Measurements from ENCODE around the gene LRIG2. TPM values are rescaled to one million over a fixed set of nuclear protein-coding genes. Genes with fewer than 3 reads are reported as not detected.

Gene LRIG2
- total and polyA plus RNA-seq, 9 of the 15 experiments (the other 6 are each of a cell fraction or from before 2014, with no cell fraction given) = 1.8 to 28.1 (median 11.5) TPM

DNA sequence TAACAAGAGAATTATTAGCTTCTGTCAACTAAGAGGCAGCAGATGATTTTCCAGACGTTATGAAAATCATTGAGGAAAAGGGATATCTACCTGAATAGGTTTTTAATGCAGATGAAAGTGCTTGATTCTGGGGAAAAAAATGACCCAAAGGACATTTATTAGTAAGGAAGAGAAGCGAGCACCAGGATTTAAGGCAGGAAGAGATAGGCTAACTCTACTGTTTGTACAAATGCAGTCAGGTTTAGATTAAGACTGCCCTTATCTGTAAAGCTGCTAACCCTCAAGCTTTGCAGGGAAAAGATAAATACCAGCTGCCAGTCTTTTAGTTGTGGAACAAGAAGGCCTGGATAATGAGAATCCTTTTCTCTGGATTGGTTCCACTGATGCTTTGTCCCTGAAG is 33.0 kb upstream of the LRIG2 start (continued):
- TF ChIP-seq, protein P1, sequence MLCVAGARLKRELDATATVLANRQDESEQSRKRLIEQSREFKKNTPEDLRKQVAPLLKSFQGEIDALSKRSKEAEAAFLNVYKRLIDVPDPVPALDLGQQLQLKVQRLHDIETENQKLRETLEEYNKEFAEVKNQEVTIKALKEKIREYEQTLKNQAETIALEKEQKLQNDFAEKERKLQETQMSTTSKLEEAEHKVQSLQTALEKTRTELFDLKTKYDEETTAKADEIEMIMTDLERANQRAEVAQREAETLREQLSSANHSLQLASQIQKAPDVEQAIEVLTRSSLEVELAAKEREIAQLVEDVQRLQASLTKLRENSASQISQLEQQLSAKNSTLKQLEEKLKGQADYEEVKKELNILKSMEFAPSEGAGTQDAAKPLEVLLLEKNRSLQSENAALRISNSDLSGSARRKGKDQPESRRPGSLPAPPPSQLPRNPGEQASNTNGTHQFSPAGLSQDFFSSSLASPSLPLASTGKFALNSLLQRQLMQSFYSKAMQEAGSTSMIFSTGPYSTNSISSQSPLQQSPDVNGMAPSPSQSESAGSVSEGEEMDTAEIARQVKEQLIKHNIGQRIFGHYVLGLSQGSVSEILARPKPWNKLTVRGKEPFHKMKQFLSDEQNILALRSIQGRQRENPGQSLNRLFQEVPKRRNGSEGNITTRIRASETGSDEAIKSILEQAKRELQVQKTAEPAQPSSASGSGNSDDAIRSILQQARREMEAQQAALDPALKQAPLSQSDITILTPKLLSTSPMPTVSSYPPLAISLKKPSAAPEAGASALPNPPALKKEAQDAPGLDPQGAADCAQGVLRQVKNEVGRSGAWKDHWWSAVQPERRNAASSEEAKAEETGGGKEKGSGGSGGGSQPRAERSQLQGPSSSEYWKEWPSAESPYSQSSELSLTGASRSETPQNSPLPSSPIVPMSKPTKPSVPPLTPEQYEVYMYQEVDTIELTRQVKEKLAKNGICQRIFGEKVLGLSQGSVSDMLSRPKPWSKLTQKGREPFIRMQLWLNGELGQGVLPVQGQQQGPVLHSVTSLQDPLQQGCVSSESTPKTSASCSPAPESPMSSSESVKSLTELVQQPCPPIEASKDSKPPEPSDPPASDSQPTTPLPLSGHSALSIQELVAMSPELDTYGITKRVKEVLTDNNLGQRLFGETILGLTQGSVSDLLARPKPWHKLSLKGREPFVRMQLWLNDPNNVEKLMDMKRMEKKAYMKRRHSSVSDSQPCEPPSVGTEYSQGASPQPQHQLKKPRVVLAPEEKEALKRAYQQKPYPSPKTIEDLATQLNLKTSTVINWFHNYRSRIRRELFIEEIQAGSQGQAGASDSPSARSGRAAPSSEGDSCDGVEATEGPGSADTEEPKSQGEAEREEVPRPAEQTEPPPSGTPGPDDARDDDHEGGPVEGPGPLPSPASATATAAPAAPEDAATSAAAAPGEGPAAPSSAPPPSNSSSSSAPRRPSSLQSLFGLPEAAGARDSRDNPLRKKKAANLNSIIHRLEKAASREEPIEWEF (CRISPR knock-in tag; IDR thresholded peaks at IDR 0.05) = peak; percentile 55; the same call in 1 of the 2 replicates
- no peak for TF ChIP-seq KLF1 (tag; IDR thresholded peaks at IDR 0.05)
- TF ChIP-seq TCF7 (IDR thresholded peaks at IDR 0.05; ENCODE audit: borderline replicate concordance) = no peak
- no peak for TF ChIP-seq PTTG1 (tag; IDR thresholded peaks at IDR 0.05; ENCODE audit: low read depth)
- peak; percentile 97 for TF ChIP-seq TCF3 (CRISPR knock-in tag; IDR thresholded peaks at IDR 0.05)
- TF ChIP-seq TAL1 (IDR thresholded peaks at IDR 0.05) = peak; percentile 97
- no peak for TF ChIP-seq RUNX1 (IDR thresholded peaks at IDR 0.05; ENCODE audit: low read depth)
- TF ChIP-seq SOX6 (IDR thresholded peaks at IDR 0.05) = peak; percentile 96
- TF ChIP-seq SMAD2 (IDR thresholded peaks at IDR 0.05; ENCODE audit: low read depth, low read length) = no peak
- peak; percentile 42 to 99; a peak in 3 of 4 replicates for TF ChIP-seq RCOR1 (IDR thresholded peaks at IDR 0.05; ENCODE audit: borderline replicate concordance in 1 of 2, low read depth in 2 of 2, low read length in 2 of 2)
- TF ChIP-seq, protein P2, sequence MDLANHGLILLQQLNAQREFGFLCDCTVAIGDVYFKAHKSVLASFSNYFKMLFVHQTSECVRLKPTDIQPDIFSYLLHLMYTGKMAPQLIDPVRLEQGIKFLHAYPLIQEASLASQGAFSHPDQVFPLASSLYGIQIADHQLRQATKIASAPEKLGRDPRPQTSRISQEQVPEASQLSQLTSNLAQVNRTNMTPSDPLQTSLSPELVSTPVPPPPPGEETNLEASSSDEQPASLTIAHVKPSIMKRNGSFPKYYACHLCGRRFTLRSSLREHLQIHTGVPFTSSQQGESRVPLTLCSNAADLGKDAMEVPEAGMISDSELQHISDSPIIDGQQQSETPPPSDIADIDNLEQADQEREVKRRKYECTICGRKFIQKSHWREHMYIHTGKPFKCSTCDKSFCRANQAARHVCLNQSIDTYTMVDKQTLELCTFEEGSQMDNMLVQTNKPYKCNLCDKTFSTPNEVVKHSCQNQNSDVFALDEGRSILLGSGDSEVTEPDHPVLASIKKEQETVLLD (IDR thresholded peaks at IDR 0.05) = peak; percentile 68; the same call in 1 of the 2 replicates
- TF ChIP-seq, protein P3, sequence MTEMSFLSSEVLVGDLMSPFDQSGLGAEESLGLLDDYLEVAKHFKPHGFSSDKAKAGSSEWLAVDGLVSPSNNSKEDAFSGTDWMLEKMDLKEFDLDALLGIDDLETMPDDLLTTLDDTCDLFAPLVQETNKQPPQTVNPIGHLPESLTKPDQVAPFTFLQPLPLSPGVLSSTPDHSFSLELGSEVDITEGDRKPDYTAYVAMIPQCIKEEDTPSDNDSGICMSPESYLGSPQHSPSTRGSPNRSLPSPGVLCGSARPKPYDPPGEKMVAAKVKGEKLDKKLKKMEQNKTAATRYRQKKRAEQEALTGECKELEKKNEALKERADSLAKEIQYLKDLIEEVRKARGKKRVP (CRISPR knock-in tag; IDR thresholded peaks at IDR 0.05) = 0 out of 2 replicates have a peak, but pooled peaks have one; percentile 55
- TF ChIP-seq MTA2 (IDR thresholded peaks at IDR 0.05; ENCODE audit: low read depth) = peak; percentile 97
- TF ChIP-seq HNRNPK (IDR thresholded peaks at IDR 0.05; ENCODE audit: low read depth, low read length, poor library complexity, severe bottlenecking) = no peak
- peak; percentile 71; the same call in 1 of the 2 replicates for TF ChIP-seq SMAD3 (CRISPR knock-in tag; conservative IDR thresholded peaks at IDR 0.05)
- TF ChIP-seq PHF21A (IDR thresholded peaks at IDR 0.05; ENCODE audit: borderline replicate concordance, low read depth) = no peak
- peak; percentile 77 for TF ChIP-seq MEIS2 (IDR thresholded peaks at IDR 0.05; ENCODE audit: partially characterized antibody)
- no peak for TF ChIP-seq ADNP (tag; IDR thresholded peaks at IDR 0.05)
- TF ChIP-seq TARDBP (IDR thresholded peaks at IDR 0.05) = no peak
- TF ChIP-seq MYNN (IDR thresholded peaks at IDR 0.05) = peak; percentile 85
- no peak for TF ChIP-seq MYNN (CRISPR knock-in tag; IDR thresholded peaks at IDR 0.05)
- peak; percentile 82 for TF ChIP-seq DACH1 (IDR thresholded peaks at IDR 0.05; ENCODE audit: partially characterized antibody)
- TF ChIP-seq, protein P4, sequence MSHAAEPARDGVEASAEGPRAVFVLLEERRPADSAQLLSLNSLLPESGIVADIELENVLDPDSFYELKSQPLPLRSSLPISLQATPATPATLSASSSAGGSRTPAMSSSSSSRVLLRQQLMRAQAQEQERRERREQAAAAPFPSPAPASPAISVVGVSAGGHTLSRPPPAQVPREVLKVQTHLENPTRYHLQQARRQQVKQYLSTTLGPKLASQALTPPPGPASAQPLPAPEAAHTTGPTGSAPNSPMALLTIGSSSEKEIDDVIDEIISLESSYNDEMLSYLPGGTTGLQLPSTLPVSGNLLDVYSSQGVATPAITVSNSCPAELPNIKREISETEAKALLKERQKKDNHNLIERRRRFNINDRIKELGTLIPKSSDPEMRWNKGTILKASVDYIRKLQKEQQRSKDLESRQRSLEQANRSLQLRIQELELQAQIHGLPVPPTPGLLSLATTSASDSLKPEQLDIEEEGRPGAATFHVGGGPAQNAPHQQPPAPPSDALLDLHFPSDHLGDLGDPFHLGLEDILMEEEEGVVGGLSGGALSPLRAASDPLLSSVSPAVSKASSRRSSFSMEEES (CRISPR knock-in tag; IDR thresholded peaks at IDR 0.05) = no peak
